GM19238 (cell line): ENCODE results near the gene IFTAP.
"Not testable (repeated sequence)": the region's sequence is repeated elsewhere in the genome, so short reads cannot be mapped to it uniquely, and the experiment has no call there.

Experiments used
- DNase-seq: peaks from one replicate; pipeline ENCODE4 v3.0.0; 2011; ENCODE audit warnings: low spot score; ENCODE audit not compliant: insufficient read length

Gene IFTAP

DNA sequence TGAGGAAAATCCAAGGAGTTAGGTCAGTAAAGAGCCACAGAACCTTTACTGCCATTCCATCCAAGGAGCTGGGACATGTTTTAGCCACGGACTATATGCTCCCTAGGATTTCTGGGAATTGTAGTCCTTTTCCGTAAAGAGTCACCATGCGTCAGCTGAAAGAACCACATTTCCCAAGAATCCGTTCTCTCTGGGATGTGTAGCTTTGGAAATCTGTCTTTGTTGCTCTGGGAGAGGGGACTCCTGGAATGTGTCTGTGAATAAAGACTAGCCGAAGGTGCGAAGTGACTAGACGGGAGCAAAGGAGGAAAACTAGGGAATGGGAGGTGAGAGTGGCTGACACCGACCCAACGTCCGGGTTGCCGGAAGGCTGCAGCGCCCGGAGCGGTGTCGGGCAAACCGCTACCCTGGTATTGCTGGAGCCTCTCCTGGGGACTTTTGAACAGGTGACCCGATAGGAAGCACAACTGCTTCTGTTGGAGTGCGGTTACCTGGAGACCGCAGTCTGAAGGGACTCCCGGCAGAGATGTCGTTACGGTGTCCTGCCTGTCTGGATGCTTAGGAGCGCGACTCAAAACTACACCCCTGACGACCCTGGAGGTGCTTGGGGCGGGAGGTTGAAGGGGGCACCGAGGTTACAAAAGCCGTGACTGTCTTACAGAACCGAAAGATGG lies at the start of gene IFTAP:
Gene IFTAP (plus strand): TSS at position 187 of the 674 bp plus-strand sequence. CDS start 15,602 bp downstream, outside the sequence.
- no peak for DNase-seq

- DNase-seq: no peak
These were observed 43.8 kb upstream of the IFTAP start for GRCh38 chr11:36550385-36551115.

GRCh38 chr11:36557390-36557789 lies 36.9 kb upstream of the IFTAP start:
- DNase-seq: not testable (repeated sequence)

GRCh38 chr11:36557991-36558390 lies 36.3 kb upstream of the IFTAP start:
- DNase-seq: no peak

- DNase-seq: no peak
These were observed 35.5 kb upstream of the IFTAP start for GRCh38 chr11:36558571-36559413.

DNA sequence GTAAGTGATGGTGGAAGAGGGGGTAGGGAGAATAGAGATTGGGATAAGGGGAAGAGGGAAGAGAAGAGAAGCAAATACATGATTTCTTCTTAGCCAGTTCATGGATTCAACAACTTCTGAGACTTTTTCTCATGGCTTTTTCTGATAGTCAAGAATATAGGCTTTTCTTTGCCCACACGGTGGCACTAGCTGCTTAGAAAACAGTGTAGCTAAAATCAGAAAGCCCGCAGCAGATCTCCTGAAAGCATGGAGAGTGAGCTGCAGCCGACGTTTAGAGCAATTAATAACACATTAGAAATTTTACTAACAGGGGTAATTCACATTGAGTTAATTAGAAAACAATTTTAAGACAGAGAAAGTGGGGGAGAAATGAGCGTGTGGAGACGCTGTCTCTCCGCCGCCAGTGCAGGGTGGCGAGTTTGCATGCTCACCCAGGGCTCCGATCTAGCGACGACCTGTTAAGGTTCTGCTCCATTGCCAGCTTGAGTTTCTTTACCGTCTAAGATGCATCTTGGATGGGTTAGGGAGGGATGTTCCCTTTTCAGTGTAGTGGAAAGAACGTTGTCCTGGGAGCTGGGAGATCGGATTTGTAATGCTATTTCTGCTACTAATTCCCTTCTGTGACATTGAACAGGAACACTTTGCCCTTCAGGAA lies 29.8 kb upstream of the IFTAP start:
- no peak for DNase-seq

DNA sequence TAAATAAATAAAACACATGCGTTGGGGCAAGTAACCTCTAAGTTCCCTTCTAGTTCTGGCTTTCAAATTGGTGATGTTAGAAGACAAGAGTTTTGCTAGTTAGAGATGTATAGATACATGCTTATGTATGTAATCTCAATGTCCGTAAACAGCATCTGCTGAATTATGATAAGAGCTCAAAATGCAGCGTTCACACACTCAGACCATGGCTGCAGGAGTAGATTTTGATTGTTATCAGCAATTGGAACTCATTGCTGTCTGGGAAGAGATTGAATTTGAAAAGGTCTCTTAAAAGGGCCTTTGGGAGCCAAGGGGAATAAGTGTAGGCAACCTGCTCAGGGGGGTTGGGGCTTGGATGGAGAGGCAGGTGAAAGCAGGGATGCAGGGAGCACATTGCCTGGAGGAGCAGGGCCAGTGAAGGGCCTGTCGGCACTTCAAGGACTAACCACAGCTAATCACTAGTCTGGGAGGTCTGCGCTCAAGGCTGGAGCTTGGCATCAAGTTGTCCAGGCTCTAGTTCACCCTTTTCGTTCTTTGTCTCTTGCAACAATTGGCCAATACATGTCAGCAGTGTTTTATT lies 29.2 kb upstream of the IFTAP start:
- no peak for DNase-seq

DNA sequence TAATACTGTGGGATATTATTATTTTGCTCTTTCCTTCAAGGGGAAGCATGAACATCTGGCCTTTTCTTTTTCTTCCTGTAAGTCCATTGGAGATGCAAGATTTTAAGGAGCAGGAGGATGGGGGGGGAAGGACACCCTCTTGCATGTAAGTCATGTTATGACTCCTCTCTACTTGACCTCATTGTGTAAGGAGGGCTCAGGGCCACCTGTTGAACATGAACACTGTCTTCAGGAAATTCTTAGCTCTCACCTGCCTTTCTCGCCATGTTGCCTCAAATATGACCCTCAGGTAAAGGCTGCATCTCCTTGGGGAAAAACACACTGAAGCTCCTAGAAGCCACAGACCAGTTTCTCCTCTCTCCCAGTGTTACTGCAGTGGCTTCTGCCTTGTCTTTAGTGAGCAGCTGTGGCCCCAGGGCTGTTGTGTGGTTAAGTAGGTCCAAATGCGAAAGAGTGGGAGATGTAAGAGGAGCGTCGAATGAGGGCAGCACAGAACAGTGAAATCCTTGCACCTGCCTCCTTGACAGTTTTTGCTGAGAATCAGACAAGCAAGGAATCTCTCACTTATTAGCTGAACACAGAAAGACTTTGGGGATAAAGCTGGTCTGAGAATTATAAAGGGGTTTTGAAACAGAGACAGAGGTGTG lies 27.8 kb upstream of the IFTAP start:
- no peak for DNase-seq

DNA sequence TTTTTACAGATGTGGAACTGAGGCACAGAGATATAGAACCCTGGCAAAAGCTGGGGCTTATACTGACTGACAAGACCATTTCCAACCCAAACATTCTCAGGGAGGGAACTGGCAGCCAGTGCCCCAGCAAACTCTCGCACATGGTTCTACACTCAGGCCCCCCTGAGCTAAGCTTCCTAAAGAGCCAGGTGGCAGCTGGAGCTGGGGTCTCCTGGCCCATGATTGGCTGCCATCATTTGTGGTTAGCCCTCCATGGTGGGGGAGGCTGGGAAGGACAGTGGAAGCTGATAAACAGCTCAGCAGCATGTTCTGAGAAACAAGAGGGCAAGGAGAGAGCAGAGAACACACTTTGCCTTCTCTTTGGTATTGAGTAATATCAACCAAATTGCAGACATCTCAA lies 26.6 kb upstream of the IFTAP start, which contains the start of gene RAG1:
Gene RAG1 (plus strand): TSS at position 314 of the 400 bp plus-strand sequence. CDS start 5,298 bp downstream, outside the sequence.
- no peak for DNase-seq

GRCh38 chr11:36569095-36569494 lies 25.2 kb upstream of the IFTAP start:
- DNase-seq: no peak

- DNase-seq: no peak
These were observed 19.8 kb upstream of the IFTAP start for GRCh38 chr11:36574486-36574885.

- no peak for DNase-seq
These were observed 16.9 kb upstream of the IFTAP start for GRCh38 chr11:36577373-36577772.

DNA sequence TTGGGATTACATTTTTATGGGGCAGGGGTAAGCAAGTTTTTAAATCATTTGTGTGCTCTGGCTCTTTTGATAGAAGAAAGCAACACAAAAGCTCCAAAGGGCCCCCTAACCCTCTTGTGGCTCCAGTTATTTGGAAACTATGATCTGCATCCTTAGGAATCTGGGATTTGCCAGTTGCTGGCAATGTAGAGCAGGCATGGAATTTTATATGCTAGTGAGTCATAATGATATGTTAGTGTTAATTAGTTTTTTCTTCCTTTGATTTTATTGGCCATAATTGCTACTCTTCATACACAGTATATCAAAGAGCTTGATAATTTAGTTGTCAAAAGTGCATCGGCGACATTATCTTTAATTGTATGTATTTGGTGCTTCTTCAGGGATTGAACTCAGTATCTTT lies 16.4 kb upstream of the IFTAP start:
- no peak for DNase-seq

- no peak for DNase-seq
These were observed 15.8 kb upstream of the IFTAP start for GRCh38 chr11:36578458-36578857.

DNA sequence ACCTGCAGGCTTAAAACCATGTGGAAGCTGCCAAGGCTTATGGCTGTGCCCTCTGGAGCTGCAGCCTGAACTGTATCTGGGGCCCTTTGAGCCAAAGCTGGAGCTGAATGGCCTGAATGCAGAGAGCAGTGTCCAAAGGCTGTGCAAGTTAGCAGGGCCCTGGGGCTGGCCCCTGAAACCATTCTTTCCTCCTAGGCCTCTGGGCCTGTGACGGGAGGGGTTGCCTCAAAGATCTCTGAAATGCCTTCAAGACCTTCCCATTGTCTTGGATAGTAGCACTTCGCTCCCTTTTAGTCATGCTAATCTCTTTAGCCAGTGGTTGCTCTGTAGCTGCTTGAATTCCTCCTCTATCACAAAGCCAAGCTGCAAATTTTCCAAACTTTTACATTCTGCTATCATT lies 12.8 kb upstream of the IFTAP start:
- no peak for DNase-seq

DNA sequence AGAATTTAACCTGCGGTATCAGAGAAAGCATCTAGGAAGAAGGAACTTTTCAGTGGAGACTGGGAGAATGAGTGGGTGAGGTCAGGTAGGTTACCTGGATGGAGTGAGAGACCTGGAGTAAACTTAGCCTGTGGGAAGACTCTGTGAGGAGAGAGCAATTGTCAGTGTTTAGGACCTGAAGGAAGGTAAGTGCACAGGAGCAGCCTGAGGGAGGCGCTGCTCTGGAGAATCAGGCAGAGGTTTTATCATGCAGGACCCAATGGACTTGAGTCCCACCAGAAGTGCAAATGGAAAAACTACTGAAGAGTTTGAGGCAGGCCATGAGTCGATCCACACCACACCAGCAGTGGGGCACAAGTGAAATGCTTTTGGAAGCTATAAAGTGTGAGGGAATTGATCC lies 10.6 kb upstream of the IFTAP start:
- no peak for DNase-seq

GRCh38 chr11:36586543-36586942 lies 7.8 kb upstream of the IFTAP start:
- DNase-seq: no peak

DNA sequence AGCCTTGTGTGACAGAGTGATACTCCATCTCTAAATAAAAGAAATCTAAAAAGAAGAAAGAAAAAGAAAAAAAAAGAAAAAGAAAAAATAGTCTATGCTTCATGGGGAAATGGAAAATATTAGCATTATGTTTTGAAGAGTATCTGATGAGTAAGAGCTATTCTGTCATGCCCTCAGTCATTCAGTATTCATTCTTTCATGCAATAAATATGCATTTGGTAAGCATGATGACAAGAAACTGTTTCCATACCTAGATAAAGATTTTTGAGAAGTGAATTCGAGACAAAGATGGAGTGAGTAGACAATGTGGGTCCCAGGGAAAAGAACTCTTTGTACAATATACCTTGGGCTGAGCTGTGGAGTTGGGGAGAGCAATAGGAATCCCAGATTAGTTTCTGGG lies 6.2 kb upstream of the IFTAP start:
- DNase-seq: no peak

GRCh38 chr11:36590513-36590912 lies 3.8 kb upstream of the IFTAP start:
- DNase-seq: no peak

DNA sequence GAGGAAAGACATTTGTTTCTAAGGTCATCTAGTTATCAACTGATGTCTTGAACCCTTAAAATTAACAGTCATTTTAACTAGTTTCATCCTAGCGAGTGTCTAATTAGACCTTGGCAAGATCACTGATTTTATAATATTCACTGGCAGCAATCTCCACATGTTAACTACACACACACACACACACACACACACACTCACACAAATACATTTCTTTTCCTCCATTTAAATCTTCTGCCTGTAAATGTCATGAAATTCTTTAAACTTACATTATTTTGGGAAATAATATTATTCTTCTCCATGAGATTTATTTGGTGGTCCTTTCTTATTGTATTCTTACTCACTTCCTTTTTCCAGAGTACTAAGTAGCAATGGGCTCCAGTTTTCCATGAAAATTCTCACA lies 2.9 kb upstream of the IFTAP start:
- DNase-seq: no peak

- DNase-seq: no peak
These were observed 2.6 kb downstream of the IFTAP start for GRCh38 chr11:36596880-36597279.
